MM.1S (cell line): Measurements from ENCODE around the gene THRB.

Experiments
- EZH2 ChIP-seq: fragments of 300-600 bp; sonication (generic); optimal IDR thresholded peaks from 2 replicates; pipeline ENCODE3; 2017; ENCODE audit warnings: low read depth, mild to moderate bottlenecking, antibody characterized with exemption, low read length, mixed read lengths
- TF ChIP-seq, protein P1 (sequence below): fragments of 300-600 bp; sonication (generic); IDR thresholded peaks from 2 replicates; pipeline ENCODE4 v1.5.1; 2016; ENCODE audit warnings: antibody characterized with exemption, low read length, mixed read lengths

- no peak for TF ChIP-seq EZH2
- TF ChIP-seq, protein P1, sequence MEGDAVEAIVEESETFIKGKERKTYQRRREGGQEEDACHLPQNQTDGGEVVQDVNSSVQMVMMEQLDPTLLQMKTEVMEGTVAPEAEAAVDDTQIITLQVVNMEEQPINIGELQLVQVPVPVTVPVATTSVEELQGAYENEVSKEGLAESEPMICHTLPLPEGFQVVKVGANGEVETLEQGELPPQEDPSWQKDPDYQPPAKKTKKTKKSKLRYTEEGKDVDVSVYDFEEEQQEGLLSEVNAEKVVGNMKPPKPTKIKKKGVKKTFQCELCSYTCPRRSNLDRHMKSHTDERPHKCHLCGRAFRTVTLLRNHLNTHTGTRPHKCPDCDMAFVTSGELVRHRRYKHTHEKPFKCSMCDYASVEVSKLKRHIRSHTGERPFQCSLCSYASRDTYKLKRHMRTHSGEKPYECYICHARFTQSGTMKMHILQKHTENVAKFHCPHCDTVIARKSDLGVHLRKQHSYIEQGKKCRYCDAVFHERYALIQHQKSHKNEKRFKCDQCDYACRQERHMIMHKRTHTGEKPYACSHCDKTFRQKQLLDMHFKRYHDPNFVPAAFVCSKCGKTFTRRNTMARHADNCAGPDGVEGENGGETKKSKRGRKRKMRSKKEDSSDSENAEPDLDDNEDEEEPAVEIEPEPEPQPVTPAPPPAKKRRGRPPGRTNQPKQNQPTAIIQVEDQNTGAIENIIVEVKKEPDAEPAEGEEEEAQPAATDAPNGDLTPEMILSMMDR: no peak
Measured at GRCh38 chr3:24270744-24271143, 223.9 kb downstream of the THRB start.
